HG03469 (cell line): ENCODE results near the gene B4GALNT3.

Experiments used
- ATAC-seq: cut with Tn5 transposase; IDR thresholded peaks from one replicate; pipeline ENCODE4 v1.9.1; 2021; ENCODE audit warnings: mild to moderate bottlenecking, moderate library complexity, moderate number of reproducible peaks; ENCODE audit not compliant: unreplicated experiment

Gene B4GALNT3

DNA sequence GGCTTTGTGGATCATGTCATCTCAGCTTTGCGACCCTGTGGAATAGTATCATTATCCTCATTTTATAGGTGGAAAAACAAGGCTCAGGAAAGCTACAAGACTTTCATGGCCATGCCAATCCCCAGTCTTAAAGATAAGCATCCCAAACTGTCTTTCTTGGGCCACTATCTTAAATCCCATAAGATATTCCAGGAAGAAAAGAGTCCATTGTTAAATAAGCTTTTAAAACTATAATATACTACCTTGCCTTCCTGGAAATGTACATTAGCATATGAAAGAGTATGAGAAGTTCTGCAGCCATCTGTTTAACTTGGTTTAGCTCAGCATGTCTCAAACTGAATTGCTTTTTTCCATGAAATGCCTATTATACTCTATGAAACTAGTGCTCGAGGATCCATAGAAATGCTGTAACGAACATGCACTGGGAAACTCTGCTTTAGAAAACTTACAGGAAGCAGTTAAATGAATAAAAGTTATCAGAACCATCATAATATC lies 77.1 kb downstream of the B4GALNT3 start:
- no peak for ATAC-seq

DNA sequence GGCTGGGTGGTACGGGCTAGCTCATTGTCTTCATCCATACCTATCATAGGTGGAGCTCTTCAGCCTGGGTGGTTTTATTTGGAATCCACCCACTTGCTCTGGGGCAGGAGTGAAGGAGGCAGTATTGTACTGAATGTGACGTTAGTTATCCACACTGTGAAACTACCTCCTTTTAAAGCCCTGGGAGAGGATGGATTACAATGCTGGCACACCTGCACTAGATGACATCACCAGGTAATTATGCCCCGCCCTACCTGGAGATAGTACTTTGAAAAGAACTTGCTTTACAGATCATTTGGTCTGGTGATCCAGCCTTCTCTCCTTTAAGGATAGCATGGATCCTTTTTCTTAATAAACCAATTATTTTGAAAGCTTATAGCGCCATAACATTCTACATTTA lies 78.0 kb downstream of the B4GALNT3 start:
- ATAC-seq: no peak

DNA sequence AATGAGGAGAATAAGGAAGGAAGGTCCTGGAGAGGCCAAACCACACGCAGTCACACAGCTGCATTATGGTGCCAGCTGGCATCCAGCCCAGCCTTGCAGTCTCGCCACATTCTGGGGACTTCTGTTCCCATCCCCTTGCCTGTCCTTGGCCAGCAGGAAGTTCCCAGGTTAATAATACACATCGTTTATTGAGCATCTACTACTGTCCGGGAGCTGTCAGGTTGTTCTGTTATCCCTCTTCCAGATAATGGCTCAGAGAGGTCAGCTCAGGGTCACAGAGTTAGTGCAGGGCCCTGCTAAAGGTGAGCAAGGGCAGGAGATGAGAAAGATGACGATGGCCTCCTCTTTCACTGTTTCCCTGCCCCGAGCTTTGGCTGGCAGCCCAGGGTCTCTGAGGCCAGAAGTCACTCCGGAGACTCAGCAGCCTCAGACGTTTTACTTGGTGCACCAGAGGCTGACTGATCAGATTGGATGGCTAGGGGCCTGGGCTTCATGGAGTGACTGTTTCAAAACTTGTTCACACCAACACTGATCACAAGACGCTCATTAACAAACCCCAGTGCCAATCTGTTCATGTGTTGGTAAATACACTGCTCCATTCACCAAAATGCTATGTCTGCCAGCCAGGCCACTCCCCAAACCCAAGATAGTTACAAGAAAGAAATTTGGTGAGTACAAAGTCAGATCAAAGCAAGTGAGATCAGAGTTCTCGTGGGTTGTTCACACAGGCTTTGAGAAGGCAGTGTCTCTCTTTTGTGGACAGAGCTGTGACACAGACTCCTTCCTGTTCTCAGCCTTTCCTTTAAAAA lies 79.2 kb downstream of the B4GALNT3 start:
- ATAC-seq: no peak

DNA sequence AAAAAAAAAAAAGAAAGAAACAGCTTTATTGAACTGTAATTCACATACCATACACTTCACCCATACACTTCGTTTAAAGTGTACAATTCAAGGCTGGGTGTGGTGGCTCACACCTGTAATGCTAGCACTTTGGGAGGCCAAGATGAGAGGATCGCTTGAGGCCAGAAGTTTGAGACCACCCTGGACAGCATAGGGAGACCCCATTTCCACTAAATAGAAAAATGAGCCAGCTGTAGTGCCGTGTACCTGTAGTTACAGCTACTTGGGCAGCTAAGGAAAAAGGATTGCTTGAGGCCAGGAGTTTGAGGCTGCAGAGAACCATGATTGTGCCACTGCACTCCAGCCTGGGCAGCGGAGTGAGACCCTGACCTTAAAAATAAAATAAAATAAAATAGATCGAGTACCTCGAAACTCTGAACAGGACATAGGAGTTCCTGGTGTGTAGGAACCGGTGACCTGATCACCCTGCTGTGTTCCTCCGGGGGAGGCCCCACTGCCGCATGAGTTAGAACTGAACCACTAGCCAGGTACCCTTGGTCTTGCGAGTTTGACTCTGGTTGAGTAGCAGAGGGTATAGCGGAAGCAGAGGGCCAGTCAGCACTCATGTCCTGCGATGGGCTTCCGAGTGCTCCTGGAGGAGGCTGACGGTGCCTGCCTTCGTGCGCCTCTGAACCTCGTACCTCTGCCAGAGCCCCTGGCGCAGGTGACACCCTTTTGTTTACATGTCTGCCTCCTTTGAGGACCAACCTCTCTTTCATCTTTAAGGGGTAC lies 80.0 kb downstream of the B4GALNT3 start:
- ATAC-seq: no peak

DNA sequence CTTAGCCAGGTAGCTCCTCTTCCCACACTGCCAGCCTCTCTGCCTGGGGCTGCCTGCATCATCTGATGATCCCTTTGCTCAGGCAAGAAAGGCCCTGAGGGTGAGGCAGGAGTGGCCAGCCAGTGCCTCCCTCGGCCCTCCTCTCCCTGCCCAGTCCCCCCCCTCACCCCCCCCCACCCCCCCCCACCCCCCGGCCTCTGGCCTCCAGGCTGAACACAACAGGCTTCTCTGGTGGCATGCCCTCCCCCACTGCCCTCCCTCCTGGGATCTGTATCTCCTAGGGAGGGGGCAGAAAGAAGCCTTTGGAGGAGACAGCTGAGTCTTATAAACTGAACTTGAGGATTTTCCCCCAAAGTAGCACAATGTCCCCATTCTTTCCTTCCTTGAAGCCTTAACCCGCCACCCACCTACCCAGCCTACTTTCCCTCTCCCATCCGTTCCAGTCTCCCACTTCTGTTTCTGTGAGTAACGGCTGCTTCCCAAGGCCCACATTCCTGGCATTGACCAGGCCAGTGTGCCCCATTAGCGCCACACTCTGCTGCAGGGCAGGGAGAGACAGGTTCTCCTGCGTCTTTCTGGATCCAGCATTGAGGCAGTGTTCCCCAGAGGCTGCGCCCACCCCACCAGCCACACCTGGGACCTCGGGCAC lies 82.1 kb downstream of the B4GALNT3 start:
- ATAC-seq: no peak

DNA sequence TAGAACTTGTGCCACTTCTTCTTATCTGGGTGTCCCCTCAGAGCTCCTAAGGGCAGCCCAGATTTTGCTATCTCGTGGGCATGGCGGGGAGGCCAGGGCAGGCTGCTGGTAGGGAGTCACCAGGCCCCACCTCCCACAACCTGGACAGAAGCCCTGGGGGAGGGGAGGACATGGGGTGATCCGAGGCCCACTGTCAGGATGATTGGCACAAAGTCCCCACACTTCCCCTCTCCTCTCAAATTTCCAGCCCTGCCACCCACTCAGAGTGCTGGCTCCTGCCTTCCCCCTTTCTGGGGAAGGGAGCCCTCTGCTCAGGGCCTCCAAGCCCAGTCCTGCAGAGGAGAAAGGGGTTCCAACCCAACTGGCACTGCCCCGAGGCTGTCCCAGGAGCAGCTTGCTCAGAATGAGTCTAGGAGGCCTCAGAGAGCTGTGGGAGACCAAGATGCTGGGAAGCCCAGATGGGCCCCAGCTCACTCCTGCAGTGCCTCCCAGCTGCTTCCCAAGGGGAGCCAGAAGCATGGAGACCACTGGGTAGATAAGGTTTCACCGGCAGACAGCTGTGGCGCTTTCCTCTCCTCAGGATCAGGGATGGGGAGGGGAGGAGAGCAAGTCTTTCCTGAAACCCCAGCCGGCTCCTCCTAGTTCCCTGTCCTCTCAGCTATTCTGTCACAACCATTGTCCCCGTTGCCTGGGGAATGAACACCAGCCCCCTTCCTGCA lies 82.8 kb downstream of the B4GALNT3 start:
- no peak for ATAC-seq

DNA sequence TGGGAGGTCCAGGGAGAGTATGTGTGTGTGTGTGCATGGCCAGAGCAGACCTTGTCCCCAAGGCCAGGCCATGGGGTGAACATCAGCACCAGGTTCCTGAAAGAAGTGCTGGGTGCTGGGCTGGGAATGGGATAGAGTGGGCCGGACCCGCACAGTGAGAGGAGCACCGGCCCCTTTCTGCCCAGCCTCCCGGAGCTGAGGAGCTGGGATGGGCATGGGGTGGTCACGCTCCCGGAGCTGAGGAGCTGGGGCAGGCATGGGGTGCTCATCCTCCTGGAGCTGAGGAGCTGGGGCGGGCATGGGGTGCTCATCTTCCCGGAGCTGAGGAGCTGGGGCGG lies 83.3 kb downstream of the B4GALNT3 start:
- ATAC-seq: no peak

DNA sequence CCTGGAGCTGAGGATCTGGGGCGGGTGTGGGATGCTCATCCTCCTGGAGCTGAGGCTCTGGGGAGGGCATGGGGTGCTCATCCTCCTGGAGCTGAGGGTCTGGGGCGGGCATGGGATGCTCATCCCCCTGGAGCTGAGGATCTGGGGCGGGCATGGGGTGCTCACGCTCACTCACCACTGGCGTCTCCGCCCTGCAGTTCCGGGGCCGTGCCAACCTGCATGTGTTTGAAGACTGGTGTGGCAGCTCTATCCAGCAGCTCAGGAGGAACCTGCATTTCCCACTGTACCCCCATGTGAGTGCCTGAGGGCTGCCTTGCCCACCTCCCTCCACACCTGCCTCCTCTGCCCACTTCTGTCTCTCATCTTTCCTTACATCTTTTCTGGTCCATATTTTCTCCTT lies 84.4 kb downstream of the B4GALNT3 start:
- no peak for ATAC-seq

DNA sequence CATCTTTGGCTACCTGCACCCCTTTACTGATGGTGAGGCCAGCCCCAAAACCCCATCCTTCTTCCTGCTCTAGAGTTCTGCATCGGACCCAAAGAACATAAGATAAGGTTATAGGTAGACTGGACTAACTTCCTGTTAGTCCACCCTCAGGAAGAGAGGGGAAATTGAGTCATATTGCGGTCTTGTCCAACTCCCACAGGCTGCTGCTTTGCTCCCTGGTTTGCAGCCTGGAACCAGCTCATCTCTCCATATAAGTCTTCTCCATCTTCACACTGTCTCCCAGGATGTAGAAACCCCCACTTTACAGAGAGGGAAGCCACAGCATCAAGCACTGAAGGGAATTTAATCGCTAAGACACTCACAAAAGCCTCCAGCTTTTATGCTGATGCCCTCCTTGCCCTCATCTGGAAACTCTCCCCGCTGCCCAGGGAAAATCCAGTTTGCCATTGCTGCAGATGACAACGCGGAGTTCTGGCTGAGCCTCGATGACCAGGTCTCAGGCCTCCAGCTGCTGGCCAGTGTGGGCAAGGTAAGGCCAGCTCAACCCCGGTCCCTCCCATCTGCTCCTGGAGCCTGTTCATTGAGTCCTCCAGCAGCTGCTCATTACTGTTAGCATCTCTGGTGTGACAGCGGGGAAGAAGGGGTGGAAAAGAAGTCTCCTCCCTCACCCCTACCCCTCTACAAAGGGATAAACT lies 85.3 kb downstream of the B4GALNT3 start:
- ATAC-seq: no peak

DNA sequence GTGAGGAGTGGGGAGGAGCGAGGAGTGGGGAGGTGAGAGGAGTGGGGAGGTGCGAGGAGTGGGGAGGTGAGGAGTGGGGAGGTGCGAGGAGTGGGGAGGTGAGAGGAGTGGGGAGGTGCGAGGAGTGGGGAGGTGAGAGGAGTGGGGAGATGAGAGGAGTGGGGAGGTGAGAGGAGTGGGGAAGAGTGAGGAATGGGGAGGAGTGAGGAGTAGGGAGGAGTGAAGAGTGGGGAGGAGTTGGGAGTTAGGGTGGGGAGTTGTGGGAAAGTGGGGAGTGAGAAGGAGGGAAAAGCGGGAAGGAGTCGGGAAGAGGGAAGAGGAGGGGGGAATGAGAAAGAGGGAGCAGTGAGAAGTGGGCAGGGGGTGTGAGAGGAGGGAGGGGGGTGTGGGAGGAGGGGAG lies 86.1 kb downstream of the B4GALNT3 start:
- ATAC-seq: no peak

DNA sequence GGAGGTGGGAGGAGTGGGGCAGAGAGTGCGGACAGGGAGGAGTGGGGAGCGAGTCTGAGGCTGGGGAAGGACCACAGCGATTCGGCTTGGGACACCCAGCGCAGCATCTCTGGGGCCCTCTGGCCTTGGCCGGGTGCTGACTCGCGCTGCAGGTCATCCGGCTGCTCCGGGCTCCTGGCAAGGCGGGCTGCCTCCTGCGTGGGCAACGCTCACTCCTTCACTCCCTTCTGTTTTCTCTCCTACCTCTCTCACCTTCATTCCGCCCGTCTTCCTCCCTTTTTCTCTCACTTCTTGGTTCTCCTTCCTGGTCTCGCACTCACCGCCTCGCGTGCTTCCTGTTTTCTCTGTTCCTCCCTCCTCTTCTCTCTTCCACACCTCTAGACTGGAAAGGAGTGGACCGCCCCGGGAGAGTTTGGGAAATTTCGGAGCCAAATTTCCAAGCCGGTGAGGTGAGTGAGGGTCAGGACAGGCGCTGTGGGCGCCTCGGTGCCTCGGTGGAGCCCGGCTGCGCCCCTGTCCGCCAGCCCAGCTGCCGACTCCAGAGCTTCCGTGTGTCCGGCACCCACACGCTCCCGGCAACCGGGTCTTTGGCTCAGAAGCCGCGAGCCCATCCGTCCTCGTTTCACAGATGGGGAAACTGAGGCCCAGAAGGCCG lies 86.7 kb downstream of the B4GALNT3 start:
- no peak for ATAC-seq

DNA sequence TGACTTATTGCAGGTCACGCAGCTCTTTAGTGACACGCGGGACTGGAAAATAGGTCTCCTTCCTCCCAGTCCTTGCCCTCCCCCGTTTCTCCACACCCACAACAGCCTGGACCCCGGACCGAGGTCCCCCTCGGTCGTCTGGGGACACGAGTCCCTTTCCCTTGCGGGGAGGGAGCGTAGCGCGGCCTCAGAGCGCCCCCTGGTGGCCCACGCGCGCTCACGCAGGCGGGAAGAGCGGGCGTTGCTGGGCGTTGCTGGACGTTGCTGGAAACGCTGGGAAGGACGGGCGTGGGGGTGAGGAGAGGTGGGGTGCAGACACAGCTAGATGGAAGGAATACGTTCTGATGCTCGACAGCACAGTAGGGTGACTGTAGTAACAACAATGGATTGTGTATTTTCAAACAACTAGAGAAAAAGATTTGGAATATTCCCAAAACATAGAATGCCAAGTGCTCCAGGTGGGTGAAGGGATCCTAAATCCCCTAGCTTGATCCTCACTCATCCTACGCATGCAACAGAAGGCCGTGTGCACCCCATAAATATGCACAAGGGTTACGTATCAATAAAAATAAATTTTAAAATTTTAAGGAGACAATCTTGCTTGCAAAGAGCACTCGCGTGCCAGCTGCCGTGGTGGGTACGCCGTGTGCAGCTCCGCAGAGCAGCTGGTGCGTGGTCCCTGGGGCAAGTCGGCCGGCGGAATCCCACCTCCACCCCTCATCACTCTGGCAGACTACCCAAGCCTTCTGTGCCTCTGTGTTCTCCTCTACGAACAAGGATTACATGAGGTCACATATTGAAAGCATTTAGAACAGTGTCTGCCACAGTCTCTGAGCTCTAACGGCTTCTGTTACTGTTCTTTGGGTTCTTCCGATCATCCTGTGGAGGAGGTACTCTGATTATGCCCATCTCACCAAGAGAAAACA lies 87.4 kb downstream of the B4GALNT3 start:
- no peak for ATAC-seq

DNA sequence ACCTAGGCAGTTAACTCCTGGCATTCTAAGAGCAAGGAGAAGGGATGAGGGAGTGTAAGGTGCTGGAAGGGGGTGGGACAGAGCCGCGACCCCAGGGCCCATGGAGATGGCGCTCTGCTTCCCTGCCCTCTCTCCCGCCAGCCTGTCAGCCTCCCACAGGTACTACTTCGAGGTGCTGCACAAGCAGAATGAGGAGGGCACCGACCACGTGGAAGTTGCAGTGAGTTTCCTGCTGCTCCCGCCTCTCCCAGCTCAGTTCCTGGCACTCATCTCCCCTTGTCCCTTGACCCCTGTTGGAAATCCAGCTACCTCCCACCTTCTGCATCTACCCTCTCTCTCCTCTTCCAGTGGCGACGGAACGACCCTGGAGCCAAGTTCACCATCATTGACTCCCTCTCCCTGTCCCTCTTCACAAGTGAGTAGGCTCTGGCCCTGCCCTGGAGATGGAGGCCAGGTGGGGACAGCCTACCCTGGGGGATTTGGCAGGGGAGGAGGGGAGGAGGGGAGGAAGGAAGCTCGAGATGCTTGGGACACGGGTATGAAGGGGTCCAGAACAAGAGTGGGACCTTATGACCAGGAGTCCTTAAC lies 88.2 kb downstream of the B4GALNT3 start:
- no peak for ATAC-seq

DNA sequence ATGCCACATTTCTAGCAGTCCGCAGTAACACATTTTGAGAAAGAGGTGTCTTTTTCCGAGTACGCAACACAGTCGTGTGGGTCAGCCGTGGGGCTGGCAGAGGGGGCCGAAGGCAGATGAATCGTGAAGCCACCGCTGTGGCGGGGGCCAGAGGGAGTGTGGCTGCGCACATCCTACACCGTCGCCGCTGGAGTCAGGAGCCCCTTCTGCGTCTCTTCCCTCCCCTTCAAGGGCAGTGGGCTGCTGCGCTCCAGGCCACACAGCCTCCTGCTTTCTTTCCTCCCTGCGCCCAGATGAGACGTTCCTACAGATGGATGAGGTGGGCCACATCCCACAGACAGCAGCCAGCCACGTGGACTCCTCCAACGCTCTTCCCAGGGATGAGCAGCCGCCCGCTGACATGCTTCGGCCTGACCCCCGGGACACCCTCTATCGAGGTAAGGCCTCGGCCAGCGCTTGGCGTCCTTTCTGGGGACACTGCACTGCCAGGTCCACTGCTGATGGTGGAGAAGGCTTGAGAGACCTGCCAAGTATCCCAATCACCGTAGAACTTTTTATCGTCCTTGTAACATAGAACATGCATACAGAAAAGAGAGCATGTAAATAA lies 89.8 kb downstream of the B4GALNT3 start:
- ATAC-seq: no peak

DNA sequence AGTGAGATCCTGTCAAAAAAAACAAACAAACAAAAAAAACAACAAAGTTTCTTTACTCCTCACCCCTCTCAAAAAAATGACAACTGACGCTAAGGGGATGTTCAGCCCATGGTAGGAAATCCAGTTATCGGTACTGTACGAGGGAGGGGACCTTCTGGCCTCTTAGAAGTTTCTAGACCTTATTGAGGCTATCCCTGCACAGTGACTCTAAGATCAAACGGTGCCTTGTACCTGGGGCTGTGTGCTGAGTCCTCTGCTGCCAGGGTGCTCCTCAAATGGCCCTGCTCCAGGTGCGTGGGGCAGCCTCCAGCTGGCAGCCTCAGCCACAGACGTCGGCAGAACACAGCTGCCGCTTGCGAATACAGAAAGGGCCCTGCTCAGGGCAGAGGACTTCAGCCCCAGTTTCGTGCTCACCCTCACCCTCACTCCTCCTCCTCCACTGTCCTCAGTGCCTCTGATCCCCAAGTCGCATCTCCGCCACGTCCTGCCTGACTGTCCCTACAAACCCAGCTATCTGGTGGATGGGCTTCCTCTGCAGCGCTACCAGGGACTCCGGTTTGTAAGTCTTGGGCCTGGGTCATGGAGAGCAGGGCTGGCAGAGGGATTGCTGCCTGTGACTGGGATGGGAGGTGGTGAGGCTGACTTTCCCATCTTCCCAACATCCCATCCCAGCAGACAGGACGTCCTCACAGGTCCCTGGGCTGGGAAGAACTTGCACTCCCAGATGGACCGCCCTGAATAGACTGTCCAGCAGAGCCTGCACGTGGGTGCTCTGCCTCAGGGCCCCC lies 90.9 kb downstream of the B4GALNT3 start:
- ATAC-seq: no peak

DNA sequence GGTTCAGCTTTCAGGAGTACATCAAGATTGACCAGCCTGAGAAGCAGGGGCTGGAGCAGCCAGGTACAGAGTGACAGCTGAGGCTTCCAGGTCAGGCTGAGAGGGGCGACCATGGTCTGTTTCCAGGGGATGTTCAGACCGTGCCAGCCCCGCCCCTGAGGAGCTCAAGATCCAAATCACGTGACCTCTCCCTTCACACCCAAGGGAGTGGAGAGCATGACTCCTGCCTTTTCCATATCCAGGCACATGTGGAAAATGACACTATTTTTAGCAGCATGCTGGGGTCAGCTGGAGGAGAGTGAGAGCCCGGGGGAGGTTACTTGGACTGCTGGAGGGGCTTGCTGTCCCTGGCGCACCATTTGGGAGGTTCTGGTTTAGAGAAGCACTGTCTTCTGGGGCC lies 92.7 kb downstream of the B4GALNT3 start:
- no peak for ATAC-seq

DNA sequence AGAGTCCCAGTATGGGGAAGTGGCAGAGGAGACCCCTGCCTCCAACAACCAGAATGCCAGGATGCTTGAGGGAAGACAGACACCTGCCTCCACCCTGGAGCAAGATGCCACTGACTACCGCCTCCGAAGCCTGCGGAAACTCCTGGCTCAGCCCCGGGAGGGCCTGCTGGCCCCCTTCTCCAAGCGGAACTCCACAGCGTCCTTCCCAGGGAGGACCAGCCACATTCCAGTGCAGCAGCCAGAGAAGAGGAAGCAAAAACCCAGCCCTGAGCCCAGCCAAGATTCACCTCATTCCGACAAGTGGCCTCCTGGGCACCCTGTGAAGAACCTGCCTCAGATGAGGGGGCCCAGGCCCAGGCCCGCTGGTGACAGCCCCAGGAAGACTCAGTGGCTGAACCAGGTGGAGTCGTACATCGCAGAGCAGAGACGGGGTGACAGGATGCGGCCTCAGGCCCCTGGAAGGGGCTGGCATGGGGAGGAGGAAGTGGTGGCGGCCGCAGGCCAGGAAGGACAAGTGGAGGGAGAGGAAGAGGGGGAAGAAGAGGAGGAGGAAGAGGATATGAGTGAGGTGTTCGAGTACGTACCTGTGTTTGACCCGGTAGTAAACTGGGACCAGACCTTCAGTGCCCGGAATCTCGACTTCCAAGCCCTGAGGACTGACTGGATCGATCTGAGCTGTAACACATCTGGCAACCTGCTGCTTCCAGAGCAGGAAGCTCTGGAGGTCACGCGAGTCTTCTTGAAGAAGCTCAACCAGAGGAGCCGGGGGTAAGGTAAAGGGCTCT lies 93.7 kb downstream of the B4GALNT3 start:
- ATAC-seq: no peak
